H1 (cell line): ENCODE results near the gene ZNF609. TPM values are rescaled to one million over a fixed set of nuclear protein-coding genes. Genes with fewer than 3 reads are reported as not detected.

ENCODE experiments used
- EP300 ChIP-seq, 2 experiments: IDR thresholded peaks; 1 replicate in 1 of 2; 2 replicates in 1 of 2; pipeline ENCODE4 v1.6.1; 2011 to 2012; ENCODE audit warnings: low read depth in 2 of 2, low read length in 2 of 2, mild to moderate bottlenecking in 2 of 2, borderline replicate concordance in 1 of 2, inconsistent platforms in 1 of 2, moderate library complexity in 1 of 2
- EZH2 ChIP-seq: fragments of 200-600 bp; sonication (generic); IDR thresholded peaks from 2 replicates; pipeline ENCODE4 v1.7.1; 2012; ENCODE audit warnings: low read depth, mild to moderate bottlenecking, moderate library complexity, low read length, inconsistent platforms; ENCODE audit not compliant: severe bottlenecking
- GTF2F1 ChIP-seq: IDR thresholded peaks from 2 replicates; pipeline ENCODE4 v1.6.1; 2012; ENCODE audit warnings: low read depth, low read length, improper control_type of control experiment, borderline replicate concordance
- NANOG ChIP-seq: IDR thresholded peaks from 2 replicates; pipeline ENCODE4 v1.6.1; 2011; ENCODE audit warnings: low read length, low read depth, mild to moderate bottlenecking, inconsistent platforms; ENCODE audit not compliant: insufficient read depth, poor library complexity, severe bottlenecking
- RBBP5 ChIP-seq: IDR thresholded peaks from 2 replicates; pipeline ENCODE4 v1.7.1; 2012; ENCODE audit warnings: low read depth, mild to moderate bottlenecking, inconsistent platforms, low read length, moderate library complexity, borderline replicate concordance
- RXRA ChIP-seq: IDR thresholded peaks from 2 replicates; pipeline ENCODE4 v1.6.1; 2011; ENCODE audit warnings: low read depth, mild to moderate bottlenecking, low read length, moderate library complexity; ENCODE audit not compliant: insufficient read depth
- SIN3A ChIP-seq, 2 experiments: IDR thresholded peaks in 1 of 2; conservative IDR thresholded peaks in 1 of 2; 2 replicates each; pipeline ENCODE4 v1.6.1; 2011 to 2012; ENCODE audit warnings: low read length in 2 of 2, improper control_type of control experiment in 1 of 2, low read depth in 1 of 2, mild to moderate bottlenecking in 1 of 2
- SIRT6 ChIP-seq: IDR thresholded peaks from one replicate; pipeline ENCODE4 v1.7.1; 2012; ENCODE audit warnings: low read length, inconsistent platforms
- USF2 ChIP-seq: IDR thresholded peaks from 2 replicates; pipeline ENCODE4 v1.6.1; 2011; ENCODE audit warnings: low read length, improper control_type of control experiment
- polyA plus RNA-seq, 7 experiments: library from polyadenylated mRNA; depleted of rRNA in 3 of 7; stranded (reverse) in 5 of 7; unstranded in 2 of 7; fragments of >200 nt in 5 of 7; fragments of 200-250 nt in 2 of 7; gene quantifications; 1 replicate in 5 of 7; 2 replicates in 1 of 7; 4 replicates in 1 of 7; pipeline versions ENCODE4 v1.2.1 to v1.2.3, GENCODE V29; 2011 to 2013; ENCODE audit warnings: missing spikeins in 2 of 7, mixed read lengths in 2 of 7
- total RNA-seq: library from RNA; stranded (reverse); fragmentation: NEBNext Ultra II Directional; extraction: Animal tissue kit (Norgen Biotek cat#: 25700); gene quantifications from 2 replicates; pipeline ENCODE4 v1.2.1, GENCODE V29; 2021
- TF ChIP-seq, protein P1 (sequence below): fragments of 300-600 bp; sonication (generic); IDR thresholded peaks from 2 replicates; pipeline ENCODE4 v1.7.1; 2012; ENCODE audit warnings: low read length, moderate library complexity, mild to moderate bottlenecking, inconsistent platforms; ENCODE audit not compliant: insufficient replicate concordance

Gene ZNF609
- total and polyA plus RNA-seq, 2 of the 8 experiments (the other 6 are each of a cell fraction or from before 2014, with no cell fraction given) = 15.5 to 47.8 TPM

- TF ChIP-seq, protein P1, sequence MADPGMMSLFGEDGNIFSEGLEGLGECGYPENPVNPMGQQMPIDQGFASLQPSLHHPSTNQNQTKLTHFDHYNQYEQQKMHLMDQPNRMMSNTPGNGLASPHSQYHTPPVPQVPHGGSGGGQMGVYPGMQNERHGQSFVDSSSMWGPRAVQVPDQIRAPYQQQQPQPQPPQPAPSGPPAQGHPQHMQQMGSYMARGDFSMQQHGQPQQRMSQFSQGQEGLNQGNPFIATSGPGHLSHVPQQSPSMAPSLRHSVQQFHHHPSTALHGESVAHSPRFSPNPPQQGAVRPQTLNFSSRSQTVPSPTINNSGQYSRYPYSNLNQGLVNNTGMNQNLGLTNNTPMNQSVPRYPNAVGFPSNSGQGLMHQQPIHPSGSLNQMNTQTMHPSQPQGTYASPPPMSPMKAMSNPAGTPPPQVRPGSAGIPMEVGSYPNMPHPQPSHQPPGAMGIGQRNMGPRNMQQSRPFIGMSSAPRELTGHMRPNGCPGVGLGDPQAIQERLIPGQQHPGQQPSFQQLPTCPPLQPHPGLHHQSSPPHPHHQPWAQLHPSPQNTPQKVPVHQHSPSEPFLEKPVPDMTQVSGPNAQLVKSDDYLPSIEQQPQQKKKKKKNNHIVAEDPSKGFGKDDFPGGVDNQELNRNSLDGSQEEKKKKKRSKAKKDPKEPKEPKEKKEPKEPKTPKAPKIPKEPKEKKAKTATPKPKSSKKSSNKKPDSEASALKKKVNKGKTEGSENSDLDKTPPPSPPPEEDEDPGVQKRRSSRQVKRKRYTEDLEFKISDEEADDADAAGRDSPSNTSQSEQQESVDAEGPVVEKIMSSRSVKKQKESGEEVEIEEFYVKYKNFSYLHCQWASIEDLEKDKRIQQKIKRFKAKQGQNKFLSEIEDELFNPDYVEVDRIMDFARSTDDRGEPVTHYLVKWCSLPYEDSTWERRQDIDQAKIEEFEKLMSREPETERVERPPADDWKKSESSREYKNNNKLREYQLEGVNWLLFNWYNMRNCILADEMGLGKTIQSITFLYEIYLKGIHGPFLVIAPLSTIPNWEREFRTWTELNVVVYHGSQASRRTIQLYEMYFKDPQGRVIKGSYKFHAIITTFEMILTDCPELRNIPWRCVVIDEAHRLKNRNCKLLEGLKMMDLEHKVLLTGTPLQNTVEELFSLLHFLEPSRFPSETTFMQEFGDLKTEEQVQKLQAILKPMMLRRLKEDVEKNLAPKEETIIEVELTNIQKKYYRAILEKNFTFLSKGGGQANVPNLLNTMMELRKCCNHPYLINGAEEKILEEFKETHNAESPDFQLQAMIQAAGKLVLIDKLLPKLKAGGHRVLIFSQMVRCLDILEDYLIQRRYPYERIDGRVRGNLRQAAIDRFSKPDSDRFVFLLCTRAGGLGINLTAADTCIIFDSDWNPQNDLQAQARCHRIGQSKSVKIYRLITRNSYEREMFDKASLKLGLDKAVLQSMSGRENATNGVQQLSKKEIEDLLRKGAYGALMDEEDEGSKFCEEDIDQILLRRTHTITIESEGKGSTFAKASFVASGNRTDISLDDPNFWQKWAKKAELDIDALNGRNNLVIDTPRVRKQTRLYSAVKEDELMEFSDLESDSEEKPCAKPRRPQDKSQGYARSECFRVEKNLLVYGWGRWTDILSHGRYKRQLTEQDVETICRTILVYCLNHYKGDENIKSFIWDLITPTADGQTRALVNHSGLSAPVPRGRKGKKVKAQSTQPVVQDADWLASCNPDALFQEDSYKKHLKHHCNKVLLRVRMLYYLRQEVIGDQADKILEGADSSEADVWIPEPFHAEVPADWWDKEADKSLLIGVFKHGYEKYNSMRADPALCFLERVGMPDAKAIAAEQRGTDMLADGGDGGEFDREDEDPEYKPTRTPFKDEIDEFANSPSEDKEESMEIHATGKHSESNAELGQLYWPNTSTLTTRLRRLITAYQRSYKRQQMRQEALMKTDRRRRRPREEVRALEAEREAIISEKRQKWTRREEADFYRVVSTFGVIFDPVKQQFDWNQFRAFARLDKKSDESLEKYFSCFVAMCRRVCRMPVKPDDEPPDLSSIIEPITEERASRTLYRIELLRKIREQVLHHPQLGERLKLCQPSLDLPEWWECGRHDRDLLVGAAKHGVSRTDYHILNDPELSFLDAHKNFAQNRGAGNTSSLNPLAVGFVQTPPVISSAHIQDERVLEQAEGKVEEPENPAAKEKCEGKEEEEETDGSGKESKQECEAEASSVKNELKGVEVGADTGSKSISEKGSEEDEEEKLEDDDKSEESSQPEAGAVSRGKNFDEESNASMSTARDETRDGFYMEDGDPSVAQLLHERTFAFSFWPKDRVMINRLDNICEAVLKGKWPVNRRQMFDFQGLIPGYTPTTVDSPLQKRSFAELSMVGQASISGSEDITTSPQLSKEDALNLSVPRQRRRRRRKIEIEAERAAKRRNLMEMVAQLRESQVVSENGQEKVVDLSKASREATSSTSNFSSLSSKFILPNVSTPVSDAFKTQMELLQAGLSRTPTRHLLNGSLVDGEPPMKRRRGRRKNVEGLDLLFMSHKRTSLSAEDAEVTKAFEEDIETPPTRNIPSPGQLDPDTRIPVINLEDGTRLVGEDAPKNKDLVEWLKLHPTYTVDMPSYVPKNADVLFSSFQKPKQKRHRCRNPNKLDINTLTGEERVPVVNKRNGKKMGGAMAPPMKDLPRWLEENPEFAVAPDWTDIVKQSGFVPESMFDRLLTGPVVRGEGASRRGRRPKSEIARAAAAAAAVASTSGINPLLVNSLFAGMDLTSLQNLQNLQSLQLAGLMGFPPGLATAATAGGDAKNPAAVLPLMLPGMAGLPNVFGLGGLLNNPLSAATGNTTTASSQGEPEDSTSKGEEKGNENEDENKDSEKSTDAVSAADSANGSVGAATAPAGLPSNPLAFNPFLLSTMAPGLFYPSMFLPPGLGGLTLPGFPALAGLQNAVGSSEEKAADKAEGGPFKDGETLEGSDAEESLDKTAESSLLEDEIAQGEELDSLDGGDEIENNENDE = no peak
- TF ChIP-seq USF2 (no peak), RBBP5 (no peak), SIN3A (conservative IDR thresholded peaks at IDR 0.05 in 1 of 2, IDR thresholded peaks at IDR 0.05 in 1 of 2; ENCODE audit: low read depth in 1 of 2, low read length in 2 of 2) (no peak), RXRA (no peak), SIRT6 (no peak), EP300 (IDR thresholded peaks at IDR 0.05; ENCODE audit: borderline replicate concordance in 1 of 2, low read depth in 2 of 2, low read length in 2 of 2) (no peak), EZH2 (no peak), GTF2F1 (no peak), NANOG (no peak)
These were observed 87.9 kb downstream of the ZNF609 start (continued) for GRCh38 chr15:64548235-64548634.
